Ascending aorta (tissue), 2 donors: ENCODE measurements around the gene SERINC3. TPM values are rescaled to one million over a fixed set of nuclear protein-coding genes. Genes with fewer than 3 reads are reported as not detected.

ENCODE experiments used
- DNase-seq, 2 donors: peaks; one replicate each; pipeline ENCODE4 v3.0.0-alpha.2; 2019; ENCODE audit warnings: low spot score in 2 of 2
- H3K27ac ChIP-seq, 2 donors: fragments of 200-600 bp; sonication (generic); one replicate each; pipeline ENCODE4 v1.5.1; 2016 to 2017; ENCODE audit warnings: mild to moderate bottlenecking in 1 of 2
- H3K27me3 ChIP-seq: fragments of 200-600 bp; sonication (generic); one replicate; pipeline ENCODE4 v1.5.1; 2017
- H3K36me3 ChIP-seq, 2 donors: fragments of 200-600 bp; sonication (generic); one replicate each; pipeline ENCODE4 v1.5.1; 2016
- H3K4me1 ChIP-seq, 2 donors: fragments of 200-600 bp; sonication (generic); one replicate each; pipeline ENCODE4 v1.5.1; 2016 to 2017; ENCODE audit warnings: mild to moderate bottlenecking in 1 of 2
- H3K4me3 ChIP-seq, 2 donors: fragments of 200-600 bp; sonication (generic); one replicate each; pipeline ENCODE4 v1.5.1; 2016 to 2017; ENCODE audit warnings: mild to moderate bottlenecking in 1 of 2
- H3K9me3 ChIP-seq, 2 donors: fragments of 200-600 bp; sonication (generic); one replicate each; pipeline ENCODE4 v1.5.1; 2016
- intact Hi-C: fragments of 100-400 bp; cut with DNase I; formaldehyde crosslinking; loops from one replicate; pipeline ENCODE4 v1.15.1; 2023
- total RNA-seq: library from RNA; depleted of rRNA; stranded (reverse); fragments of >200 nt; gene quantifications from one replicate; pipeline ENCODE4 v1.1.0, GENCODE V29; 2016
- TF ChIP-seq, protein P1 (sequence below), 3 experiments: fragments of 200-600 bp in 2 of 3; fragments of 450-650 bp in 1 of 3; sonication (generic) in 2 of 3; IDR thresholded peaks; one replicate each; pipeline ENCODE4 v1.5.1; 2016 to 2019; ENCODE audit warnings: antibody characterized with exemption in 3 of 3, mild to moderate bottlenecking in 1 of 3, moderate library complexity in 1 of 3

The SERINC3 gene
- total RNA-seq, 1 donor from 2014 or later: 78.1 TPM

DNA sequence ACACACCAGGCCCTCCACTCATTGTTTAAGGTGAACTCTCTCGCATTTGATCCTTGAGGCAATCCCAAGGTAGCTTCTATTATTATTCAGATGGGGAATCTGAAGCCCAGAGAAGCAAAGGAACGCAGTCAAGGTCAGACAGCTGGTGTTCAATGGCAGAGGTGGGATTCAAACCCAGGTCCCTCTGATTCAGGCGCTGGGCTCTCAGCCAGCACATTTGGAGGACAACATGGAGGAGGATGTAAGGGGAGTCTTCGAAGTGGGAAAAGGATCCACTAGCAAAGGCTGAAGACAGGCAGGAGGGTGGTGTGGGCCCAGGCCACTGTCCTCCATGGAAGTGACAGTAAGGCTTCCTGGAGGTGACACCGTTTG, 60.1 kb downstream of the SERINC3 start:
- intact Hi-C loops: no loop called here
- H3K27me3 ChIP-seq: no peaks in the 10 kb centered on the region
- no peak overlapping the region for H3K4me3 ChIP-seq
- no peaks in the 10 kb centered on the region for H3K4me1 ChIP-seq
- H3K27ac ChIP-seq: no peak overlapping the region
- DNase-seq: no peak
- no peaks in the 10 kb centered on the region for H3K9me3 ChIP-seq
- H3K36me3 ChIP-seq: no peaks in the 10 kb centered on the region
- TF ChIP-seq, protein P1, sequence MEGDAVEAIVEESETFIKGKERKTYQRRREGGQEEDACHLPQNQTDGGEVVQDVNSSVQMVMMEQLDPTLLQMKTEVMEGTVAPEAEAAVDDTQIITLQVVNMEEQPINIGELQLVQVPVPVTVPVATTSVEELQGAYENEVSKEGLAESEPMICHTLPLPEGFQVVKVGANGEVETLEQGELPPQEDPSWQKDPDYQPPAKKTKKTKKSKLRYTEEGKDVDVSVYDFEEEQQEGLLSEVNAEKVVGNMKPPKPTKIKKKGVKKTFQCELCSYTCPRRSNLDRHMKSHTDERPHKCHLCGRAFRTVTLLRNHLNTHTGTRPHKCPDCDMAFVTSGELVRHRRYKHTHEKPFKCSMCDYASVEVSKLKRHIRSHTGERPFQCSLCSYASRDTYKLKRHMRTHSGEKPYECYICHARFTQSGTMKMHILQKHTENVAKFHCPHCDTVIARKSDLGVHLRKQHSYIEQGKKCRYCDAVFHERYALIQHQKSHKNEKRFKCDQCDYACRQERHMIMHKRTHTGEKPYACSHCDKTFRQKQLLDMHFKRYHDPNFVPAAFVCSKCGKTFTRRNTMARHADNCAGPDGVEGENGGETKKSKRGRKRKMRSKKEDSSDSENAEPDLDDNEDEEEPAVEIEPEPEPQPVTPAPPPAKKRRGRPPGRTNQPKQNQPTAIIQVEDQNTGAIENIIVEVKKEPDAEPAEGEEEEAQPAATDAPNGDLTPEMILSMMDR (IDR thresholded peaks at IDR 0.05): no peak

DNA sequence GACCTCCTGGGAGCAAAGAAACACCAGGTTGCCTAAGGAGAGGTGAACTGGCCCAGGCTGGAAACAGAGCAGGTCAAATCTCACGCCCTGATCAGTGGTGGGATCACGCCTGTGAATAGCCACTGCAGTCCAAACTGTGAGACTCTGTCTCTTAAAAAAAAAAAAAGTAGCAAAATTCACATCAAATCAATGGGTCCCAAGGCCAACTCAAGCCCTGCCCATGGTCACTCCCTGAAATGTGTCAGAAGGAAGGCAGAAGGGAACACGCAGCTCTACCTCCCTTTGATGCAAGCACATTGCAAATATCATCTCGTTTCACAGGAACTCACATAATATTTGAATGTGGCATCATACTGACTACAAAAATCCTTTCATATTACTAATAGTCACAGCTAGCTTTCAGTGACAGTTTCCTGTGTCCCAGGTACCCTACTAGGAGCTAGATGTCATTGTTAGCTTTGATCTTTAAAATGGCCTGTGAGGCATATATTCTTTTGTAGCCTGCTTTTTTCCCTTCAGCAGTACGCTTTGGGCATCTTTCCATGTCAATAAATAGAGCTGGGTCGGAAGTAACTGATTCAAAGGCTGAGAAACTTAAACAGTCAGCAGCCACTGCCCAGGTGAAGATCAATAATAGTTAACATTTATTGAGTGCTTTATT, 60.6 kb downstream of the SERINC3 start:
- Histone ChIP-seq H3K27ac (no peak overlapping the region), H3K4me3 (no peak overlapping the region), H3K9me3 (no peaks in the 10 kb centered on the region), H3K27me3 (no peaks in the 10 kb centered on the region), H3K36me3 (no peaks in the 10 kb centered on the region), H3K4me1 (no peaks in the 10 kb centered on the region)
- TF ChIP-seq, protein P1 (IDR thresholded peaks at IDR 0.05): no peak
- intact Hi-C loops: no loop called here
- no peak for DNase-seq

DNA sequence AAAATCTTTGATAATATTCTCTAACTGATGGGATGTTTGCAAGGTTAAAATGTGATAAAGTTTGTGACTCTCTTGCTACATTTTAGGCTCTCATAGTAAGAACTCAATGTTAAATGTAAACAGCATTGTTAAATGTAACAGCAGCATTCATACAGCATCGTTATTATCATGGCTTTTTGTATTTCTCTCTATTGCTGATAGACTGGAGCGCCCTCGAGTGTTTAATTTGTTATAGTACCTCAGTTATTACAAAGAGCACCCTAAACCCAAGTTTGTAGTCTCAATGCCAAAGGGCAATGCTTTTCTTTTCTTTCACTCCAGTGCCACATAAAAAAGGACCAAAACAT, 61.1 kb downstream of the SERINC3 start:
- H3K36me3 ChIP-seq: no peaks in the 10 kb centered on the region
- H3K9me3 ChIP-seq: no peaks in the 10 kb centered on the region
- TF ChIP-seq, protein P1 (IDR thresholded peaks at IDR 0.05): no peak
- no peaks in the 10 kb centered on the region for H3K4me1 ChIP-seq
- DNase-seq: no peak
- no peak overlapping the region for H3K27ac ChIP-seq
- intact Hi-C loops: no loop called here
- no peak overlapping the region for H3K4me3 ChIP-seq
- H3K27me3 ChIP-seq: no peaks in the 10 kb centered on the region

GRCh38 chr20:44459271-44459670, 62.6 kb downstream of the SERINC3 start:
- no peak overlapping the region for H3K4me3 ChIP-seq
- TF ChIP-seq, protein P1 (IDR thresholded peaks at IDR 0.05): no peak
- H3K36me3 ChIP-seq: no peaks in the 10 kb centered on the region
- H3K9me3 ChIP-seq: no peaks in the 10 kb centered on the region
- H3K4me1 ChIP-seq: no peaks in the 10 kb centered on the region
- no peaks in the 10 kb centered on the region for H3K27me3 ChIP-seq
- intact Hi-C loops: no loop called here
- H3K27ac ChIP-seq: no peak overlapping the region
- DNase-seq: no peak

GRCh38 chr20:44457016-44457415, 64.9 kb downstream of the SERINC3 start:
- TF ChIP-seq, protein P1 (IDR thresholded peaks at IDR 0.05): no peak
- intact Hi-C loops: no loop called here
- Histone ChIP-seq H3K27me3 (no peaks in the 10 kb centered on the region), H3K27ac (no peak overlapping the region), H3K9me3 (no peaks in the 10 kb centered on the region), H3K4me1 (no peaks in the 10 kb centered on the region), H3K4me3 (no peak overlapping the region), H3K36me3 (no peaks in the 10 kb centered on the region)
- DNase-seq: no peak

DNA sequence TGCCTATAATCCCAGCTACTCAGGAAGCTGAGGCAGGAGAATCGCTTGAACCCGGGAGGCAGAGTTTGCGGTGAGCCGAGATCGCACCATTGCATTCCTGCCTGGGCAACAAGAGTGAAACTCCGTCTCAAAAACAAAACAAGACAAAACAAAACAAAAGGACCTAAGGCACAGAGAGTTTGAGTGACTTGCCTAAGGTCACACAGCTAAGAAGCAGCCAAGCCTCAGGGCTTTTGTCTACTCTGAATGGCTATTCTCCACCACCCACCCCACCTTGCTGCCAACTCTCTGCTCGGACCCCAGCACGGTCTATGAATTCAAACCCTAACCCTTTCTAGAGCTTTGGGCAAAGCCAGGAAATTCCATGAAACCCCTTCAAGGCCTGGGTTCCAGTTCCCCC, 65.3 kb downstream of the SERINC3 start:
- no peak overlapping the region for H3K27ac ChIP-seq
- no peaks in the 10 kb centered on the region for H3K36me3 ChIP-seq
- no peaks in the 10 kb centered on the region for H3K27me3 ChIP-seq
- TF ChIP-seq, protein P1 (IDR thresholded peaks at IDR 0.05): no peak
- no peak for DNase-seq
- H3K9me3 ChIP-seq: no peaks in the 10 kb centered on the region
- H3K4me3 ChIP-seq: no peak overlapping the region
- intact Hi-C loops: no loop called here
- no peaks in the 10 kb centered on the region for H3K4me1 ChIP-seq
